A172 (cell line): ENCODE measurements around the gene WSB2. TPM values are rescaled to one million over a fixed set of nuclear protein-coding genes. Genes with fewer than 3 reads are reported as not detected.

Source experiments
- DNase-seq: peaks from one replicate; pipeline ENCODE4 v3.0.0-alpha.2; 2015; ENCODE audit warnings: low spot score
- total RNA-seq: library from RNA; depleted of rRNA; stranded (reverse); fragments of >200 nt; shearing (Covaris generic); gene quantifications from 2 replicates; pipeline ENCODE4 v1.2.3, GENCODE V29; 2014; rRNA removed

WSB2 gene
- total RNA-seq, 1 experiment from 2014 or later, result 112 TPM

DNA sequence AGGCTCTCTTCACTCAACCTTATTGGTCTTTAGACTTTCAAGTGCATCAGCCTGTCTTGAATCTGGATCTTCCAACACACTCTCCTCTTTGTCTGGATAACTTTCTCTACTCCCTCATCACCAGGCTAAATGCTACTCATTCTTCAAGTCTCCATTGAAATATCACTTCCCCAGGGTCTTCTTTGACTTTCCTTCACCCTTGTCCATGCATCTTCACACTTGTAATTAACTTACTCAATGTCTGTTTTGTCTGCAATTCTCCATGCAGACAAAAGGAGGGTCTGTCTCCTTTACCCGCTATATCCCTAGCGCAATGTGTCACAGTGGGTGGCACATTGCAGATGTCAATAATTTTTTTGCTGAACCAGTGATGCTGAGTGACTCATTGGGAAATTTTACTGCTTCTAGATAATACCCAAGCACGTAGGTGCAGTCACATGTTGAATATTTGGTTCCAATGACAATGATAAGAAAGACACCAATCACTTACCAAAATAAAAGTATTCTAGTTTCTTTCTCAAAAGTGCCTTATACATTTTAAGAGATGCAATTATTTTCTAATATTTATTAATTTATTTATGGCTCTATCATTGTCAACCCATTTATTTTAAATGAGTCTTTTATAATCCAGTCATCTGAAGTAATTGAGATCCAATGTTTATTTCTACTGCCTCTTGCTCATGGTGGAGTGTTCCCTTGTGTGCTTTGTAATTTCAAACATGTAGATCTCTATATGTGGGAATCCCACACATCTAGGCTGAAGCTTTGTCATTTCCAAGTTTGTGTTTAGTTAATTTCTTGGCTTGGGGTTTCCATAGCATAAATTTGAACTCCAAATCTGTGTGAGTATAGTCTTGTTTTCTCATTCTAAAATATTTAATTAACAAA lies 66.2 kb downstream of the WSB2 start:
- no peak for DNase-seq

DNA sequence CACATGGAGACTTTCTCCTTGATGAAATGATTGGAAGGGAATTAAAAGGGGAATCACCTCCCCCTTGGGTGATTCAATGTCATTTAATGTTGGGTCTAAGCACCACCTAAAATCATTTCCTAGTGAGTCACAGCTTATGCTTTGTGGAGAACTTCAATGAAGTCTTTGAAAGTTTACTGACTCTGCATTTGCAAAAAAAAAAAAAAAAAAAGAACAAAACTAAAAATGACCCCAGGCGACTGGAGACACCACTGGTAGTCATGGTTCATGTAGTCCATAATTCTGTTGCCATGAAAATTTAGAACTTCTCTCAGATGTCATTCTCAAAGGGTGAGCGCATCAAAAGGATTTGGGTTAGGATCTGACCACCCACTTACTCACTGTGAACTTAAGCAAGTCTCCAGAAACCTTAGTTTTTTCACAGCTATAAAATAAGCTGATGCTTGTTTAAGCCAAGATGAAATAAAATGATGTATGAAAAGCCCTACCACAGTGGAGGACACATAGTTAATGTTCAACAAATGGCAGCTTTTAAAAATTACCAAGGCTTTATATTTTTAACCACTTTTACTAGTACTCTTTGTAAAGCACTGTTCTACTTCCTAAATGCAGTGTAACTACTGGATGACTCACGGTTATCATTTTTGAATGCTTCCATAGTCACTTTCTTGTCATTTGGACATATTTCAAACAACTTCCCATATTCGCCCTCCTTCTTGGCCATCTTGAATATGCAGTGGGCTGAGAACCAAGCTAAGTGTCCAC lies 74.1 kb downstream of the WSB2 start:
- DNase-seq, result peak; percentile 84

DNA sequence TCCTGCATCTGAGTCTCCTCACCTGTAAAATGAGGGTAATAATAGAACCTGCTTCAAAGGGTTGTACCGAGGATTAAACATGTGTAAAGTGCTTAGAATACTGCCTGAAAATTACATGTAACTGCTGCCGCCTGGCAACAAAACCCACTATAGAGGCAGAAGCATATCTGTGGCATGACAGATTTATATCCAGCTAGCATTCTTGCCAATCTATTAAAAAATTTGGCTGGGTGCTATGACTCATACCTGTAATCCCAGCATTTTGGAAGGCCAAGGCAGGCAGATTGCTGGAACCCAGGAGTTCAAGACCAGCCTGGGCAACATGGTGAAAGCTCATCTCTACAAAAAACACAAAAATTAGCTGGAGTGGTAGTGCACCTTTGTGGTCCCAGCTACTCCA lies 75.8 kb downstream of the WSB2 start:
- peak; percentile 10 for DNase-seq

Other genes with a start within 250 kb of the WSB2 start
- 0.02 and 0.10 TPM in 2 replicates for gene KSR2, start 92.2 kb downstream of the WSB2 start, total RNA-seq
- gene RFC5, start 44.5 kb downstream of the WSB2 start, total RNA-seq, result 30.4 and 39.4 TPM in 2 replicates
- gene VSIG10, start 42.8 kb upstream of the WSB2 start, total RNA-seq, result 14.8 and 21.9 TPM in 2 replicates
- 325 and 341 TPM in 2 replicates for gene PEBP1, start 74.9 kb upstream of the WSB2 start, total RNA-seq